Inferior parietal cortex (tissue), 1 donor: ENCODE results near the gene HUNK.

Experiments
- DNase-seq: peaks from one replicate; pipeline ENCODE4 v3.0.0-alpha.2; 2016; ENCODE audit errors: extremely low spot score

Gene HUNK

DNA sequence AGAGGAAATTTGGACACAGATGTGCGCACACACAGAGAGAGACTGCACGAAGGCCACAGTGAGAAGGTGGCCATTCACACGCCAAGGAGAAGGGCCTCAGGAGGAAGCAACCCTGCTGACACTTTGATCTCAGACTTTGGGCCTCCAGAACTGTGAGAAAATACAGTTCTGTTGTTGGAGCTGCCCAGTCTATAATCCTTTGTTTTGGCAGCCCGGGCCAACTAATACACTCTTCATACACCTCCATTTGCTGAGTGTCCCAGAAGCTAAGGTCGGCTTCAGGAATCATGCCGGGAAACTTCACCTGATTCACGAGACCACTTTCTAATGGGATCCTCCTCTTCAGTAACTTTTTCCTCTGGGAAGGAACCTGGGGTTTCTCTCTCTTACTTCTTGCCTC, 23.2 kb downstream of the HUNK start:
- no peak for DNase-seq

- DNase-seq: no peak
Observed at GRCh38 chr21:31897311-31897710, 24.5 kb downstream of the HUNK start.

DNA sequence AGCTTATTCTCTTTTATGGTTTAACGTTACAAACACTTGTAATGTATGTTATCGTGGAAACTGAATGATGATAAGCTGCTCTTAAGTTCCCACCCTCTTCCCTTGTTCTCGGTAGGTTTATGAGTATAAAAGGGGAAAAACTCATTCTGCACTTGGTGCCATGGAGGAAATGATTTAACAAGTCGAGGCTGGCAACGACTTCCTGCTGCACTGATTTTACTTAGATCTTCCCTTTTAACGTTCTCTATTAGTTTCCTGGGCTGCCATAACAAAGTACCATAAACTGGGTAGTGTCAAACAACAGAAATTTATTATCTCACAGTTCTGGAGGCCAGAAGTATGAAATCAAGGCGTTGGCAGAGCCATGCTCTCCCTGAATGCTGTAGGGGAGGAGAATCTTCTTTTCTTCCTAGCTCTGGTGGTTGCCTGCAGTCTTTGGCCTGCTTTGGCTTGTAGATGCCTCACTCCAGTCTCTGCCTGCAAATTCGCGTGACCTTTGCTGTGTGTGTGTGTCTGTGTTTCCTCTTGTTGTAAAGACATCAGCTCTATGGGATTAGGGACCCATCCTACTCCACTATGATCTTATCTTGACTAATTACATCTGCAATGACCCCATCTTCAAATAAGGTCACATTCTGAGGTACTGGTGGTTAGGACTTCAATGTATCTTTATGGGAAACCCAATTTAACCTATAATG, 26.3 kb downstream of the HUNK start:
- no peak for DNase-seq

- no peak for DNase-seq
Observed at GRCh38 chr21:31900121-31900895, 27.5 kb downstream of the HUNK start.

GRCh38 chr21:31901315-31901714, 28.5 kb downstream of the HUNK start:
- DNase-seq: no peak

- no peak for DNase-seq
Observed at GRCh38 chr21:31902438-31902837, 29.6 kb downstream of the HUNK start.

- DNase-seq: no peak
Observed at GRCh38 chr21:31903896-31904295, 31.1 kb downstream of the HUNK start.

DNA sequence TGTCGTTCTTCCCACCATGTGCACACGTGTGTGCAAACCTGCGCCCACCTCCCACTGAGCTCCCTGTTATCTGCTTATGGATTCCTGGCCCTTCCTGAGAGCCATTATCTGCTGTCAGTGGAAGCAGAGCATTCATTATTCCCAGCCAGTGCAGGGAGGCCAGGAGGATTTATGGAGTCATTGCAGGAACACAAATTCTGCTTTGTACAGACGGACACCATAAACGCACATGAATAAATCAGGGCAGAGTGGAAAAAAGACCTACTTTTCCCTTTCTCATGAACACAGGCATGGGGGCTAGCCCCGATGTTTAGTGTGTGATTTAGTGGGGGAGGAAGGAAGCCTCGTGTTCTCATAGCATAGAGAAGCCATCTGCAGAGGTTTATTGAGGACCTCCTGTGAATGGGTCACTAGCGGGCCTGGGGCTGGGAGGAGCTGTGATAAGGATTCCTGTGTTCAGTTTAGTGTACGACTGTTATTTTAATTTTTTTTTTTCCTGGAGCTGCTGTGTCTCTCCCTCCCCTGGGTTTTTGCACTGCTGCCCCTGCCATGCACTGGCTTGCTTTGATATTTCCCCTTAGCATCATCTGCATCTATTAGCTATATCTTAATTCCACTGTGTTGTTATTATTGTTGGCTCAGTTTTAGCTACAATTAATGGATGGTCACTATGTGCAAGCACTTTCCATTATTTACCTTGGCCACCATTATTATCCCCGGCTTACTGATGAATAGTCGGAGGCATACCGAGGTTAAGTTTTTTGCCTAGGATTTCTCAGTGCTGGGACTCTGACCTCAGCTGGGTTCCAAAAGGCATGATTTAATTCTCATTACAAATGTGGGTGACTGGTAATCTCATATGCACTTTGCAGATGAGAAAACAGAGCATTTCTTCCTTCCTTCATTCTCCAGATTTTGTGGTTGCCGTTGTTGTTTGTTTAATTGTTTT, 33.0 kb downstream of the HUNK start:
- DNase-seq: no peak

DNA sequence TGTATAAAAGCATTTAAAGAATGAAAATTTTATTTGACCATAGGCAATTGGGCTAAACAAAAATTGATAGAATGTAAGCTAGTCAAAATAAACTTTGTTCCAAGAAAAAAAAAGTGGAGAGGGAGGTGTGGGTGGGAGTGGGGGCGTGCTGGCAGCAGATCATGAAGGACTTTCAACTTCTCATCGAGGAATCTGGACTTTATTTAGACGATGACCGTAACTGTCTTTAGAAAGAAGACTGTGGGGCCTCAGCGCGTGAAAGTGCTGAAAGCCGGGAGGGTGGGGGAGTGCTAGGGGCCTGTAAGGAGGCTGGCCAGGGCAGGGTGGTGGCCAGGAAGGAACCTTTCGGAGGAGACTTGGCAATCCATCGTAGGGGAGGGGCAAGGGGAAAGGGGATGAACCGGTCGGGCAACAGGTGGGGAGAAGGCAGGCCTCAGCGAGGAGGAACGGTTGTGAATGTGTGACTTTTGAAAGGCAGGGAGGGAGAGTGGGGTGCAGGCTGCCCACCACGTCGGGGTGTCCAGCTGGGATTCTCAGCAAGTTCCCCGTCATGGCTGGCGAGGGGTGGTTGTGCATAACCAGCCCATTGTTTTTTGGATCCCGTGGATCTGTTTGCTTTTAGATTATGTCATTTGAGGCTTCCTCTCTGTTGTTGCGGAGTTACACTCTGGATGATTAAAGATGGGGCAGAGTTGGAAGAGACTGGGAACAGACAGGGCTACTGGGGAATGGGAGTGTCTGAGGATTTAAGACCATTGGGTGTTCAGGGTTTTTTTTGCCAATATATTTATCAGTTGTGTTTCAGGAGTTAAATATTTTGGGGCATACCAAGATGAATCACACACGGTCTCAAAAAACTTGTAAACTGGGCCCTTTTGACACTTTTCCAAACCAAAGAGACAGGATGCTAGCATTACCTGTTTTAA, 35.5 kb downstream of the HUNK start:
- no peak for DNase-seq

DNA sequence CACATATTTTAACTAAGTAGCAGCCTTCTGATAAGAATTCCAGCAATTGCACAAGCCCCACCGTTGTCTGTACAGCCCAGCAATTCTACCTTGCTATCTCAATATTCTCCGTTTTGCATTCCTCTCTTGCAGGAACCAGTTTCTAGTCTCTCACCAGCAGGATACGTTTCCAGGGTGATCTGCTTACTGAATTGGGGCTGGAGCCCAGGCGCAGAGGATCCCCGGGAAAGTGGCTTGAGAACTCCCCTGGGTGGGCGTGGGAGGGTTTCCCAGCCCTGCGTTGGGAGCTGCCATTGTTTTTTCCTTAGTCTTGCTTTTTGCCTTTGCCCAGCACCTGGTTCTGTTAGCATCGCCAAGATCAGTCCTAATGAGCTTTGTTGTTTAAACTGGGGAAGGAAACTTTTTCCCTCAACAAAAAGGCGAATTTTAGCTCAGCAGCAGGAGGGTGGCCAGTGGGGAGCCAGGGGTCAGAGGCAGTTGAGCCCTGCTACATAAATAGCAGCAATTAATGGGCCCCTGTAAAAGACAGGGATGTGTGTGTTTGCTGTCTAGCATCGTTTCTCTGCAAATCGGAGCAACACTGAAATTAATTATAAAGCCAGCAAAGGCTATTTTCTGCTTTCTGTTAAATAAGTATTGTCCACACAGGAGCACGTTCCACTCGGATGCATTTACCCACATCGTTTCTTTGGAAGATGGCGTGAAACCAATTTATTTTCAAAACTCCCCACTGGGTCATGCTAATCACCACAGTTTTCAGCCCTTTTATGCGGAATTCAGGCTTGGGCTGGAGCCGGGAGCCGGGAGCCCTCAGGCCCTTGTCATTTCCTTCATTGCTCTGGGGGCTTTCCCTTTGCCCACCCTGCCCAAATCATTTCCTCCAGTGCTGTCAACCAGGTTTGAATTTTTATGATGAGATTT, 36.6 kb downstream of the HUNK start:
- no peak for DNase-seq

DNA sequence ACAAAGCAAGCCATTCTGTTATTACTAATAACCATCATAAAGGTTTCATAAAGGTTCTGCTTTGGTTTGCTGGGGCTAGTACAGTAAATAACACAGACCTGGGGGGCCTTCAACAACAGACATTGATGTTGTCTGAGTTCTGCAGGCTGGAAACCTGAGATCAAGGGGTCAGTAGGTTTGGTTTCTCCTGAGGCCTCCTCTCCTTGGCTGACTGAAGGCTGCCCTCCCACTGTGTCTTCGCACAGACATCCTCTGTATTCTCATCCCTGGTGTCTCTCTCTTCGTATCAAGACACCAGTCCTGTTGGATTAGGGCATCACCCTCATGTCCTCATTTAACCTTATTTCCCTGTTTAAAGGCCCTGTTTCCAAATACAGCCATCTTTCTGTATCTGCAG, 37.3 kb downstream of the HUNK start:
- no peak for DNase-seq

DNA sequence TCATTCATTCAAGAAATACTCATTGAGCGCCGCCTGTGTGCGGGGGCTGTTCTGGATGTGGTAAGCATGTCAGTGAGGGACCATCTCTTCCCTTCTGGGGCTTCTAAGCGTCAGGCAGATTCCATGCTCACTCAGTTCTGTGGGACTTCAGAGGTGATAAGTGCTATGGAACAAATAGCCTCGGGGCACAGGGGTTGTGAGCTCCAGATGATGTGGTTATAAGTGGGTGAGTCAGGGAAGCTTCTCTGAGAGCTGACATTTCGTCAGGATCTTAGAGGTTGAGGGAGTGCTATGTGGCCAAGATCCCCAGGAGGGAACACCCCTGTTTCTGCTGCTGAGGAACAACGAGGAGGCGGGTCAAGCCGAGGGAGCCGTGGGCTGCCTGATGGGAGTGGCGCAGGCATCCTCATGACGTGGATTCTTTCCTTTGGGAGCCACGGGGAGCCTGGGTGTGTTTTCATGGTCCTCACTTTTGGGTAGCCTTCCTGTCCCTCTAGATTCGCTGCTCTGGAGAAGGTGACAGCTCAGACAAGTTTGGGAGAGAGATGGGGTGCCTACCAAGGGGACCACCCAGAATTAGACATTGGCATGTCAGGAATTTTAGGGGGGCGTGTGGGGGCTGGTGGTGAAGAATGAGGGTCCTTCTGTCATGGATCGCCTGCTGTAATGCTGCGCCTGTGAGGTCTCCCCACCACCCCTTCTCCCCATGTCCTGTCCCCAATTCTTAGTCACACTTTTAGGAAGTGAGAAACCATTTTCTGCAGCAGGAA, 38.5 kb downstream of the HUNK start:
- DNase-seq: no peak

- DNase-seq: no peak
Observed at GRCh38 chr21:31912501-31912900, 39.7 kb downstream of the HUNK start.

GRCh38 chr21:31913182-31913608, 40.4 kb downstream of the HUNK start:
- DNase-seq: no peak

DNA sequence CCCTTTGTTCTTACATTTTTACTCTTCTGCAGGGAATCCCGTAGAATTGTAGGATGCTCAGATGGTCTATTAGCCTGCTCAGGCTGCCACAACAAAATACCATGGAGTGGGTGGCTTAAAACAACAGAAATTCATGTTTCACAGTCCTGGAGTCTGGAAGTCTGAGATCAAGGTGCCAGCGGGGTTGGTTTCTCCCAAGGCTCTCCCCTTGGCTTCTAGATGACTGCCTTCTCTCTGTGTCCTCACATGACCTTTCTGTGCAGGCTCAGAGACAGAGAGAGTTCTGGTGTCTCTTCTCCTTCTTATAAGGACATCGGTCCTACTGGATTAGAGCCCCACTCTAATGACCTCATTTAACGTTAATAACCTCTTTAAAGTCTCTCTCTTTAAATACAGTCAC, 41.7 kb downstream of the HUNK start:
- no peak for DNase-seq

DNA sequence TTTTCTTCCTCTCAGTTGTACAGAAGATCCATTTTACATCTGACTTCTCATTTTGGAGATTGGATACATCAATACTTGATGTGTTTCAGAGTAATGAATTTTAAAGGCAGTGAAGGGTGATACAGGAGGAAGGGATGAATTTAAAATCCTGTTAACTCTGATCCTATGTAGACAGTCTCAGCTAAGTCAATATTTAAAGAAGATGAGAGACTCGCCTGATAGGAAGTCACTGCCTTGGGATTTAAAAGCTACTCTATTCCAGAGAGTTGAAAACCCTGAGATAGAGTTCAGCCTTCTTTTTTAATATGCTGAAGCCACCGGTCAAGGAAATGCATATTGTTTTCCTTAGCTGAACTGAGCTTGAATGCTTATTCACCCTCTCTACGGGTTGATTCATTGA, 42.7 kb downstream of the HUNK start:
- no peak for DNase-seq

DNA sequence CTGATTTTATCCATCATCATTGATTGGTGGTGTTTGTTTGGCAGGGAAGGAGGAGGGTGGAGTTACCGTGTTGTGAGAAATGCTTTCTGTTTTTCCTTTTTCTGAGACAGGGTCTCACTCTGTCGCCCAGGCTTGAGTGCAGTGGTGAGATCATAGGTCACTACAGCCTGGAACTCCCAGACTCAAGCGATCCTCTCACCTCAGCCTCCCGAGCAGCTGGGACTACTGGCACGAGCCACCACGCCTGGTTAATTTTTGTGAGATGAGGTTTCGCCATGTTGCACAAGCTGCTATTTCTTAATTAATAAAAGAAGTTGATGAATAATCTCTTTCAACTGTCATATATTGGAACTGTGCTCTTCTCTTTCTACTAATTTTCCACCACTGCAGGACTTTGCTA, 44.3 kb downstream of the HUNK start:
- DNase-seq: no peak

- DNase-seq: no peak
Observed at GRCh38 chr21:31918250-31918775, 45.5 kb downstream of the HUNK start.

- no peak for DNase-seq
Observed at GRCh38 chr21:31920275-31920674, 47.5 kb downstream of the HUNK start.
